SK-N-SH (cell line): Measurements from ENCODE around the gene CD2AP.
A peak's percentile ranks its signal among the peaks of the same experiment; 100 is the strongest.

Experiments used
- EP300 ChIP-seq, 2 experiments: IDR thresholded peaks; 2 replicates each; pipeline versions ENCODE4 v1.4.0 to v1.6.1; 2012; ENCODE audit warnings: borderline replicate concordance in 1 of 2, low read depth in 1 of 2, low read length in 1 of 2
- EZH2phosphoT487 ChIP-seq: fragments of 200-600 bp; sonication (generic); IDR thresholded peaks from 2 replicates; pipeline ENCODE4 v1.6.1; 2017; ENCODE audit warnings: low read depth, mixed run types, mild to moderate bottlenecking, antibody characterized with exemption, moderate library complexity, borderline replicate concordance
- FOXM1 ChIP-seq: IDR thresholded peaks from 2 replicates; pipeline ENCODE4 v1.4.0; 2012; ENCODE audit warnings: low read depth, mild to moderate bottlenecking
- GABPA ChIP-seq: IDR thresholded peaks from 2 replicates; pipeline ENCODE4 v1.4.0; 2012; ENCODE audit warnings: low read depth, mild to moderate bottlenecking
- GATA2 ChIP-seq: sonication (generic); formaldehyde crosslinking; IDR thresholded peaks from 2 replicates; pipeline ENCODE4 v1.5.0; 2020; ENCODE audit warnings: mild to moderate bottlenecking, missing genetic modification reagents
- MXI1 ChIP-seq: IDR thresholded peaks from 2 replicates; pipeline ENCODE4 v1.6.1; 2012; ENCODE audit warnings: mild to moderate bottlenecking, low read depth, low read length, improper control_type of control experiment
- NRF1 ChIP-seq: IDR thresholded peaks from 2 replicates; pipeline ENCODE4 v1.6.1; 2012; ENCODE audit warnings: low read depth, mild to moderate bottlenecking, low read length
- SMC3 ChIP-seq: IDR thresholded peaks from 2 replicates; pipeline ENCODE4 v1.6.1; 2012; ENCODE audit warnings: low read depth, low read length, improper control_type of control experiment
- TAF1 ChIP-seq: IDR thresholded peaks from 2 replicates; pipeline ENCODE4 v1.6.1; 2012; ENCODE audit warnings: low read depth, mild to moderate bottlenecking, low read length, moderate library complexity, borderline replicate concordance
- TEAD4 ChIP-seq: IDR thresholded peaks from 2 replicates; pipeline ENCODE4 v1.4.0; 2012; ENCODE audit warnings: mild to moderate bottlenecking, borderline replicate concordance; ENCODE audit not compliant: insufficient read depth
- YY1 ChIP-seq: IDR thresholded peaks from 2 replicates; pipeline ENCODE4 v1.4.0; 2012; ENCODE audit warnings: low read depth, mild to moderate bottlenecking
- TF ChIP-seq, protein P1 (sequence below): fragments of 200-600 bp; sonication (generic); IDR thresholded peaks from 2 replicates; pipeline ENCODE4 v1.6.1; 2017; ENCODE audit warnings: antibody characterized with exemption, mild to moderate bottlenecking, moderate library complexity

DNA sequence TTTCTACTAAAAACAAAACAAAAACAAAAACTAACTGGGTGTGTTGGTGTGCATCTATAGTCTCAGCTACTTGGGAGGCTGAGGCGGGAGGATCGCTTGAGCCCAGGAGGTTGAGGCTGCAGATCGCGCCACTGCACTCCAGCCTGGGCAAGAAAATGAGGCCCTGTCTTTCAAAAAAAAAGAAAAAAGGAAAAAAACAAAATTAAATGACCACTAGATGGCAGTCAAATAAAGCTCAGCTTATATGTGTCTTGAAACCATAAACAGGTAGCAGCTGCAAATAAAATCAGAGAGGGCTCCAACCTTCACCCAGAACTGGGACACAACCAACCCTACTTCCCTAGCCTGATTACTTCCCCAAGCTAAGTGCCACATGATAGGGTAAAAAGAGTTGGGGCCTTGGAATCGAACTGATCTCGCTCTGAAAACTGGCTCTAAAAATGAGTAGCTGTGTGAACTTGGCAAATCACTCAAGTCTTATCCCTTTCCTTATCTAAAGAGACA, 153.7 kb downstream of the CD2AP start:
- TF ChIP-seq MXI1 (no peak), YY1 (no peak), NRF1 (no peak), SMC3 (peak; percentile 32; the same call in 1 of the 2 replicates), TAF1 (no peak), EP300 (IDR thresholded peaks at IDR 0.05; ENCODE audit: borderline replicate concordance in 1 of 2, low read depth in 1 of 2, low read length in 1 of 2) (no peak), FOXM1 (no peak), EZH2phosphoT487 (no peak), TEAD4 (no peak), GATA2 (no peak), GABPA (no peak)
- TF ChIP-seq, protein P1, sequence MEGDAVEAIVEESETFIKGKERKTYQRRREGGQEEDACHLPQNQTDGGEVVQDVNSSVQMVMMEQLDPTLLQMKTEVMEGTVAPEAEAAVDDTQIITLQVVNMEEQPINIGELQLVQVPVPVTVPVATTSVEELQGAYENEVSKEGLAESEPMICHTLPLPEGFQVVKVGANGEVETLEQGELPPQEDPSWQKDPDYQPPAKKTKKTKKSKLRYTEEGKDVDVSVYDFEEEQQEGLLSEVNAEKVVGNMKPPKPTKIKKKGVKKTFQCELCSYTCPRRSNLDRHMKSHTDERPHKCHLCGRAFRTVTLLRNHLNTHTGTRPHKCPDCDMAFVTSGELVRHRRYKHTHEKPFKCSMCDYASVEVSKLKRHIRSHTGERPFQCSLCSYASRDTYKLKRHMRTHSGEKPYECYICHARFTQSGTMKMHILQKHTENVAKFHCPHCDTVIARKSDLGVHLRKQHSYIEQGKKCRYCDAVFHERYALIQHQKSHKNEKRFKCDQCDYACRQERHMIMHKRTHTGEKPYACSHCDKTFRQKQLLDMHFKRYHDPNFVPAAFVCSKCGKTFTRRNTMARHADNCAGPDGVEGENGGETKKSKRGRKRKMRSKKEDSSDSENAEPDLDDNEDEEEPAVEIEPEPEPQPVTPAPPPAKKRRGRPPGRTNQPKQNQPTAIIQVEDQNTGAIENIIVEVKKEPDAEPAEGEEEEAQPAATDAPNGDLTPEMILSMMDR = peak; percentile 73
